Right ventricle myocardium inferior (tissue), 1 donor: ENCODE data around the gene FRG2C. TPM values are rescaled to one million over a fixed set of nuclear protein-coding genes. Genes with fewer than 3 reads are reported as not detected.
A peak's percentile ranks its signal among the peaks of the same experiment; 100 is the strongest.
"Not testable (repeated sequence)": the region's sequence is repeated elsewhere in the genome, so short reads cannot be mapped to it uniquely, and the experiment has no call there.

Source experiments
- ATAC-seq: fragments of 200-7000 bp; cut with Tn5 transposase; one replicate; pipeline ENCODE4 v1.9.1; 2020; ENCODE audit warnings: mild to moderate bottlenecking, moderate library complexity
- DNase-seq: peaks from one replicate; pipeline ENCODE4 v3.0.0; 2021; ENCODE audit errors: missing footprints
- intact Hi-C: fragments of 100-400 bp; cut with DNase I; formaldehyde crosslinking; loops from one replicate; pipeline ENCODE4 v1.11.0; 2022
- microRNA-seq: library from miRNA; unstranded; fragments of <30 nt; microRNA quantifications from one replicate; pipeline ENCODE4 v1.2.0, GENCODE V29; 2020
- total RNA-seq: library from RNA; stranded (reverse); fragmentation: NEBNext Ultra II Directional; extraction: Animal tissue kit (Norgen Biotek cat#: 25700); gene quantifications from one replicate; pipeline ENCODE4 v1.2.1, GENCODE V29; 2021
- donor health status: DM: no; HTN: yes; CAD: no; lungs with severe emphysema.

The FRG2C gene
- total RNA-seq, 1 donor from 2014 or later: not detected

DNA sequence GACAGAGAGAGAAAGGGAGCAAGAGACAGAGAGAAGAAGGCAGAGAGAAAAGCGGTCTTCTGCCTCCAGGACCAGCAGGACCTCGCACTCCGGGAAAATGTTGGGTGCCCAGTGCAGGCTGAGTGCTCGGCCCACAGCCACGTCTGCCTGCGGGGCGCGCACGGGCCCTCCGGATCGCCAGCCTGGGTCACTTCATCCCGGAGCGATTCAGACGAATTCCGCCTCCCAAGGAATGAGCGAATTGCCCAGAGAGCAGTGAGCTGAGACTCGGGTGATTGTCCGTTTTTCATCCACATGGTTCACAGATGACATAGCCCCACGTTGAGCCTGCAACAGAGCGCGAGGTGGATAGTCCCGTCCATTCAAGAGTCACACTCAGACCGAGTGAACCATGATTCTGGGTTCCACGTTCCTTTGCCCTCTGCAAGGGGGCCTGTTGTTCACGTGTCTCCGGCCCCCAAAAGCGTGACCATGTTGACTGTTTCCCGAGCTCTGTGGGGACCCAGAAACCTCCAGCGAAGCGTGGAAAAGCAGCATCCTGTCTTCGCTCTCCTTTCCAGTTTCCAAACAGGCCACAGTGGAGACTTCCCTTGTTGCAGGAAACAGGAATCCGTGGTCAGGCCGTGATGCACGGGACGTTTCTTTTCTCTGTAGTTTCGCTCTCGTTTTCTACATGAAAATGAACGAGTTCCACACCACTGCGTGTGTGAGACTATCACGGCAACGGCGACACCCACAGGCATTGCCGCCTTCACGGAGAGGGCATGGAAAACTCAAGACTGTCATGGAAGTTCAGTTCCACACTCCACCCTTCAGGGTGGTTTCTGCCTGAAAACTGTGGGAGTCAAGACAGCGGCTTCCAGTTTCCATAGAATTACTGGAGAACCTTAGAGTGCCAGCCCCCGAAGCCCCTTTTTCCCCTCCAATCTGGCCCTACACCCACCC is 3.9 kb downstream of the FRG2C start:
- ATAC-seq, intact Hi-C loops: not testable (repeated sequence)
- peak; percentile 52 for DNase-seq

DNA sequence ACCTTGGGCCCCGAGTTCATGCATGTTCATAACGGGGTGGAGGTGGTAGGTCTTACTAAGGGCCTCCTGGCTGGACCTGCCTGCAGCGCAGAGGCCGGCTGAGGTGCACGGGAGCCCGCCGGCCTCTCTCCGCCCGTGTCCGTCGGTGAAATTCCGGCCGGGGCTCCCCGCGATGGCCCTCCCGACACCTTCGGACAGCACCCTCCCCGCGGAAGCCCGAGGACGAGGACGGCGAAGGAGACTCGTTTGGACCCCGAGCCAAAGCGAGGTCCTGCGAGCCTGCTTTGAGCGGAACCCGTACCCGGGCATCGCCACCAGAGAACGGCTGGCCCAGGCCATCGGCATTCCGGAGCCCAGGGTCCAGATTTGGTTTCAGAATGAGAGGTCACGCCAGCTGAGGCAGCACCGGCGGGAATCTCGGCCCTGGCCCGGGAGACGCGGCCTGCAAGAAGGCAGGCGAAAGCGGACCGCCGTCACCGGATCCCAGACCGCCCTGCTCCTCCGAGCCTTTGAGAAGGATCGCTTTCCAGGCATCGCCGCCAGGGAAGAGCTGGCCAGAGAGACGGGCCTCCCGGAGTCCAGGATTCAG is 4.7 kb downstream of the FRG2C start:
- peak; percentile 78 for ATAC-seq

GRCh38 chr3:75669348-75670297 is 5.5 kb downstream of the FRG2C start:
- peak; percentile 92 for DNase-seq
- peak; percentile 72 for ATAC-seq
- intact Hi-C loops: not testable (repeated sequence)

More for the DNA sequence above, 4.7 kb downstream of the FRG2C start:
- DNase-seq: peak; percentile 94
- intact Hi-C loops: not testable (repeated sequence)

GRCh38 chr3:75670298-75671286 is 6.5 kb downstream of the FRG2C start:
- ATAC-seq, DNase-seq, intact Hi-C loops: not testable (repeated sequence)

DNA sequence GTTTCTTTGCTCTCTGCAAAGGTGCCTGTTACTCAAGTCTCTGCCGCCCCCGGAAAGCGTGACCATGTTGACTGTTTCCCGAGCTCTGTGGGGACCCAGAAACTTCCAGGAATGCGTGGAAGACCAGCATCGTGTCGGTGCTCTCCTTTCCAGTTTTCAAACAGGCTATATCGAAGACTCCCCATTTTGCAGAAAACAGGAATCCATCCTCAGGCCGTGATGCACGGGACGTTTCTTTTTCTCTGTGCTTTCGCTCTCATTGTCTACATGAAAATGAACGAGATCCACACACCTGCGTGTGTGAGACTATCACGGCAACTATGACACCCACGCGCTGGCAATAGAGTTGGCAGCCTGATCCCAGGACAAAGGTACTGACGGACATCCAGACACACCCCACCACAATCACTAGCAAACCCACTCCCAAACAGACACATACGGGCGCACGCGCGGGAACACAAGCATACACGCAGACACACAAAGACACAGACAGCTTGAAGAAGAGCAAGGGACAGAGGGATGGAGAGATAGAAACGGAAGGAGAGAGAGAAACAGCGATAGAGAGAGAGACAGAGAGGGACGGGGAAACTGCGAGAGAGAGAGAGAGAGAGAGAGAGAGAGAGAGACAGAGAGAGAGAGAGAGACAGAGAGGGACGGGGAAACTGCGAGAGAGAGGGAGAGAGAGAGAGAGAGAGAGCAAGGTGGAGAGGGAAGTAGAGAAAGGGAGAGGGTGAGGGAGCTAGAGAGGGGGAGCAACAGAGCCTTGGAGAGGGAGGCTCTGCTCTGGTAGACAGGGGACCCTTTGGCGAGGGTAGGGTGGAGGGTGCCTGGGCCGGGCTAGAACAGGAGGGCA is 7.4 kb downstream of the FRG2C start:
- DNase-seq, intact Hi-C loops: not testable (repeated sequence)

GRCh38 chr3:75672140-75672775 is 8.1 kb downstream of the FRG2C start:
- ATAC-seq, DNase-seq, intact Hi-C loops: not testable (repeated sequence)

More for the DNA sequence above, 7.4 kb downstream of the FRG2C start:
- ATAC-seq: not testable (repeated sequence)

- ATAC-seq, DNase-seq, intact Hi-C loops: not testable (repeated sequence)
Observed at GRCh38 chr3:75683965-75684364, 19.8 kb downstream of the FRG2C start.

- intact Hi-C loops: no loop called here
- ATAC-seq: no peak
- no peak for DNase-seq
Observed at GRCh38 chr3:75687323-75687722, 23.2 kb downstream of the FRG2C start.

GRCh38 chr3:75692061-75692460 is 27.9 kb downstream of the FRG2C start:
- ATAC-seq: no peak
- intact Hi-C loops: no loop called here

More at GRCh38 chr3:75692061-75692460, 27.9 kb downstream of the FRG2C start:
- no peak for DNase-seq

Small RNA genes lying within 50 kb of the gene (microRNA-seq; reads per million reads assigned to microRNA genes)
- not detected for gene MIR1324

Other genes with a start within 250 kb of the FRG2C start
- 7.5 TPM for gene ZNF717, start 121.2 kb downstream of the FRG2C start, total RNA-seq